Liver (tissue), 9 donors: ENCODE measurements around the gene SRGAP1. TPM values are rescaled to one million over a fixed set of nuclear protein-coding genes. Genes with fewer than 3 reads are reported as not detected.

Source experiments
- DNase-seq: peaks from one replicate; pipeline ENCODE4 v3.0.0-alpha.2; 2017; ENCODE audit warnings: low spot score
- H3K27ac ChIP-seq, 2 donors: one replicate each; pipeline ENCODE4 v1.7.0; 2013; ENCODE audit warnings: inconsistent platforms in 2 of 2, low read length in 2 of 2, control low read depth in 1 of 2, low read depth in 1 of 2, mild to moderate bottlenecking in 1 of 2
- H3K27me3 ChIP-seq, 4 donors: one replicate each; pipeline versions ENCODE4 v1.6.1 to v1.7.0; 2013; ENCODE audit warnings: low read length in 3 of 4, inconsistent platforms in 1 of 4, mild to moderate bottlenecking in 1 of 4, moderate library complexity in 1 of 4; ENCODE audit not compliant: control insufficient read depth in 4 of 4, insufficient read depth in 4 of 4
- H3K36me3 ChIP-seq, 4 donors: one replicate each; pipeline versions ENCODE4 v1.6.1 to v1.7.0; 2013; ENCODE audit warnings: low read length in 3 of 4, mild to moderate bottlenecking in 3 of 4, low read depth in 1 of 4, moderate library complexity in 1 of 4; ENCODE audit not compliant: control insufficient read depth in 4 of 4, insufficient read depth in 3 of 4
- H3K4me1 ChIP-seq, 4 donors: one replicate each; pipeline versions ENCODE4 v1.6.1 to v1.7.0; 2013; ENCODE audit warnings: low read length in 3 of 4, mild to moderate bottlenecking in 3 of 4, moderate library complexity in 1 of 4; ENCODE audit not compliant: control insufficient read depth in 4 of 4, insufficient read depth in 4 of 4
- H3K4me3 ChIP-seq, 3 donors: one replicate each; pipeline versions ENCODE4 v1.6.1 to v1.7.0; 2013; ENCODE audit warnings: low read length in 3 of 3, control low read depth in 1 of 3, low read depth in 1 of 3, mild to moderate bottlenecking in 1 of 3
- H3K9ac ChIP-seq, 2 donors: one replicate each; pipeline ENCODE4 v1.7.0; 2013; ENCODE audit warnings: low read length in 2 of 2, mild to moderate bottlenecking in 2 of 2, moderate library complexity in 2 of 2, control low read depth in 1 of 2, low read depth in 1 of 2
- H3K9me3 ChIP-seq, 4 donors: one replicate each; pipeline versions ENCODE4 v1.6.1 to v1.7.0; 2013; ENCODE audit warnings: low read length in 3 of 4; ENCODE audit not compliant: control insufficient read depth in 4 of 4
- EGR1 ChIP-seq, 2 donors: IDR thresholded peaks; 2 replicates each; pipeline ENCODE4 v1.6.1; 2016 to 2018; ENCODE audit warnings: antibody characterized with exemption in 2 of 2, low read depth in 2 of 2
- FOXA1 ChIP-seq: IDR thresholded peaks from 2 replicates; pipeline ENCODE4 v1.6.1; 2016; ENCODE audit warnings: antibody characterized with exemption
- FOXA2 ChIP-seq: IDR thresholded peaks from 2 replicates; pipeline ENCODE4 v1.6.1; 2016; ENCODE audit warnings: antibody characterized with exemption
- GABPA ChIP-seq, 2 donors: IDR thresholded peaks in 1 of 2; conservative IDR thresholded peaks in 1 of 2; 2 replicates each; pipeline ENCODE4 v1.6.1; 2016; ENCODE audit warnings: antibody characterized with exemption in 2 of 2, mild to moderate bottlenecking in 1 of 2, moderate library complexity in 1 of 2
- HNF4A ChIP-seq, 2 donors: conservative IDR thresholded peaks; 2 replicates each; pipeline ENCODE4 v1.6.1; 2016; ENCODE audit warnings: antibody characterized with exemption in 2 of 2, mild to moderate bottlenecking in 2 of 2
- HNF4G ChIP-seq: IDR thresholded peaks from 2 replicates; pipeline ENCODE4 v1.6.1; 2016; ENCODE audit warnings: antibody characterized with exemption
- JUND ChIP-seq, 2 donors: IDR thresholded peaks; 2 replicates each; pipeline ENCODE4 v1.6.1; 2016; ENCODE audit warnings: antibody characterized with exemption in 2 of 2
- NR2F2 ChIP-seq: IDR thresholded peaks from 2 replicates; pipeline ENCODE4 v1.6.1; 2016; ENCODE audit warnings: antibody characterized with exemption
- RAD21 ChIP-seq, 2 donors: IDR thresholded peaks; 2 replicates each; pipeline ENCODE4 v1.6.1; 2016; ENCODE audit warnings: antibody characterized with exemption in 2 of 2, mild to moderate bottlenecking in 2 of 2
- REST ChIP-seq: IDR thresholded peaks from 2 replicates; pipeline ENCODE4 v1.6.1; 2016; ENCODE audit warnings: antibody characterized with exemption, mild to moderate bottlenecking
- RXRA ChIP-seq, 2 donors: IDR thresholded peaks; 2 replicates each; pipeline ENCODE4 v1.6.1; 2017 to 2018; ENCODE audit warnings: antibody characterized with exemption in 2 of 2, mild to moderate bottlenecking in 1 of 2
- SP1 ChIP-seq: IDR thresholded peaks from 2 replicates; pipeline ENCODE4 v1.6.1; 2018; ENCODE audit warnings: antibody characterized with exemption, mild to moderate bottlenecking
- TAF1 ChIP-seq: conservative IDR thresholded peaks from 2 replicates; pipeline ENCODE4 v1.6.1; 2016; ENCODE audit warnings: antibody characterized with exemption, mild to moderate bottlenecking
- YY1 ChIP-seq: IDR thresholded peaks from 2 replicates; pipeline ENCODE4 v1.6.1; 2016; ENCODE audit warnings: antibody characterized with exemption, mild to moderate bottlenecking
- WGBS: extraction: QIAGEN DNeasy Blood & Tissue Kit; methylation state at CpG from one replicate; pipeline ENCODE4 v1.1.7; 2013; 5-methylcytosine and 5-hydroxymethylcytosine counted together
- polyA plus RNA-seq, 2 donors: library from polyadenylated mRNA; stranded (reverse) in 1 of 2; unstranded in 1 of 2; fragments of 200-250 nt in 1 of 2; fragments of >200 nt in 1 of 2; fragmentation: Nextera tagmentation in 1 of 2; extraction: Ambion mirVana in 1 of 2; gene quantifications; one replicate each; pipeline versions ENCODE4 v1.2.1 to v1.2.3, GENCODE V29; 2013 to 2015
- total RNA-seq, 2 donors: library from RNA; depleted of rRNA; stranded (reverse); fragments of >200 nt; gene quantifications; one replicate each; pipeline ENCODE4 v1.2.3, GENCODE V29; 2014
- TF ChIP-seq, protein P1 (sequence below): fragments of 150-350 bp; IDR thresholded peaks from 2 replicates; pipeline ENCODE4 v1.5.1; 2017; ENCODE audit warnings: improper control_type of control experiment, low read depth, low read length; ENCODE audit not compliant: missing input control
- TF ChIP-seq, protein P2 (sequence below): IDR thresholded peaks from 2 replicates; pipeline ENCODE4 v1.6.1; 2016; ENCODE audit warnings: antibody characterized with exemption
- TF ChIP-seq, protein P3 (sequence below): IDR thresholded peaks from 2 replicates; pipeline ENCODE4 v1.6.1; 2016; ENCODE audit warnings: antibody characterized with exemption
- TF ChIP-seq, protein P4 (sequence below): IDR thresholded peaks from 2 replicates; pipeline ENCODE4 v1.6.1; 2016; ENCODE audit warnings: antibody characterized with exemption
- donor health status: healthy.
- donor health status: healthy.
- donor health status: healthy.
- donor health status: healthy.
- donor health status: healthy.

The SRGAP1 gene
- total and polyA plus RNA-seq, 4 donors, result 0.28 to 1.3 (median 0.85) TPM

- no peak overlapping the region for H3K27ac ChIP-seq
- TF ChIP-seq TAF1, result no peak
- TF ChIP-seq, protein P1, sequence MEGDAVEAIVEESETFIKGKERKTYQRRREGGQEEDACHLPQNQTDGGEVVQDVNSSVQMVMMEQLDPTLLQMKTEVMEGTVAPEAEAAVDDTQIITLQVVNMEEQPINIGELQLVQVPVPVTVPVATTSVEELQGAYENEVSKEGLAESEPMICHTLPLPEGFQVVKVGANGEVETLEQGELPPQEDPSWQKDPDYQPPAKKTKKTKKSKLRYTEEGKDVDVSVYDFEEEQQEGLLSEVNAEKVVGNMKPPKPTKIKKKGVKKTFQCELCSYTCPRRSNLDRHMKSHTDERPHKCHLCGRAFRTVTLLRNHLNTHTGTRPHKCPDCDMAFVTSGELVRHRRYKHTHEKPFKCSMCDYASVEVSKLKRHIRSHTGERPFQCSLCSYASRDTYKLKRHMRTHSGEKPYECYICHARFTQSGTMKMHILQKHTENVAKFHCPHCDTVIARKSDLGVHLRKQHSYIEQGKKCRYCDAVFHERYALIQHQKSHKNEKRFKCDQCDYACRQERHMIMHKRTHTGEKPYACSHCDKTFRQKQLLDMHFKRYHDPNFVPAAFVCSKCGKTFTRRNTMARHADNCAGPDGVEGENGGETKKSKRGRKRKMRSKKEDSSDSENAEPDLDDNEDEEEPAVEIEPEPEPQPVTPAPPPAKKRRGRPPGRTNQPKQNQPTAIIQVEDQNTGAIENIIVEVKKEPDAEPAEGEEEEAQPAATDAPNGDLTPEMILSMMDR, result no peak
- TF ChIP-seq EGR1 (IDR thresholded peaks at IDR 0.05; ENCODE audit: low read depth in 2 of 2), result no peak
- TF ChIP-seq YY1, result no peak
- peak; percentile 100 for TF ChIP-seq FOXA1
- TF ChIP-seq REST, result no peak
- TF ChIP-seq, protein P2, sequence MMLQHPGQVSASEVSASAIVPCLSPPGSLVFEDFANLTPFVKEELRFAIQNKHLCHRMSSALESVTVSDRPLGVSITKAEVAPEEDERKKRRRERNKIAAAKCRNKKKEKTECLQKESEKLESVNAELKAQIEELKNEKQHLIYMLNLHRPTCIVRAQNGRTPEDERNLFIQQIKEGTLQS, result peak; percentile 19
- peak in 1 of 2 donors; percentile 42 for TF ChIP-seq RAD21 (IDR thresholded peaks at IDR 0.05)
- no peak for TF ChIP-seq NR2F2
- TF ChIP-seq FOXA2, result peak; percentile 100
- no peak for TF ChIP-seq GABPA (IDR thresholded peaks at IDR 0.05 in 1 of 2, conservative IDR thresholded peaks at IDR 0.05 in 1 of 2)
- TF ChIP-seq HNF4A (conservative IDR thresholded peaks at IDR 0.05), result peak; percentile 94
- TF ChIP-seq RXRA (IDR thresholded peaks at IDR 0.05), result peak in 1 of 2 donors; percentile 54
- TF ChIP-seq, protein P3, sequence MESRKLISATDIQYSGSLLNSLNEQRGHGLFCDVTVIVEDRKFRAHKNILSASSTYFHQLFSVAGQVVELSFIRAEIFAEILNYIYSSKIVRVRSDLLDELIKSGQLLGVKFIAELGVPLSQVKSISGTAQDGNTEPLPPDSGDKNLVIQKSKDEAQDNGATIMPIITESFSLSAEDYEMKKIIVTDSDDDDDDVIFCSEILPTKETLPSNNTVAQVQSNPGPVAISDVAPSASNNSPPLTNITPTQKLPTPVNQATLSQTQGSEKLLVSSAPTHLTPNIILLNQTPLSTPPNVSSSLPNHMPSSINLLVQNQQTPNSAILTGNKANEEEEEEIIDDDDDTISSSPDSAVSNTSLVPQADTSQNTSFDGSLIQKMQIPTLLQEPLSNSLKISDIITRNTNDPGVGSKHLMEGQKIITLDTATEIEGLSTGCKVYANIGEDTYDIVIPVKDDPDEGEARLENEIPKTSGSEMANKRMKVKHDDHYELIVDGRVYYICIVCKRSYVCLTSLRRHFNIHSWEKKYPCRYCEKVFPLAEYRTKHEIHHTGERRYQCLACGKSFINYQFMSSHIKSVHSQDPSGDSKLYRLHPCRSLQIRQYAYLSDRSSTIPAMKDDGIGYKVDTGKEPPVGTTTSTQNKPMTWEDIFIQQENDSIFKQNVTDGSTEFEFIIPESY, result peak; percentile 36
- TF ChIP-seq JUND (IDR thresholded peaks at IDR 0.05), result peak; percentile 54 to 81
- TF ChIP-seq SP1, result peak; percentile 63
- peak; percentile 78 for TF ChIP-seq HNF4G
- TF ChIP-seq, protein P4, sequence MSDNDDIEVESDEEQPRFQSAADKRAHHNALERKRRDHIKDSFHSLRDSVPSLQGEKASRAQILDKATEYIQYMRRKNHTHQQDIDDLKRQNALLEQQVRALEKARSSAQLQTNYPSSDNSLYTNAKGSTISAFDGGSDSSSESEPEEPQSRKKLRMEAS, result no peak
- H3K9me3 ChIP-seq, result no peaks in the 10 kb centered on the region
- H3K36me3 ChIP-seq, result peaks cover 0 to 4% (median under 1%) of the 10 kb centered on the region in 4 donors
- no peak overlapping the region for H3K9ac ChIP-seq
- H3K4me1 ChIP-seq, result peaks cover 1 to 27% (median 24%) of the 10 kb centered on the region in 4 donors
- H3K4me3 ChIP-seq, result no peak overlapping the region
- DNase-seq, result no peak
- WGBS, result 46% methylated on average over 3 of the region's 3 CpGs
- no peaks in the 10 kb centered on the region for H3K27me3 ChIP-seq
Measured at GRCh38 chr12:63805704-63806672, 38.5 kb upstream of the SRGAP1 start.
